ENCODE results near the gene NAALADL2. TPM values are rescaled to one million over a fixed set of nuclear protein-coding genes. Genes with fewer than 3 reads are reported as not detected.

Gene NAALADL2
- polyA plus RNA-seq, 3 donors = not detected

GRCh38 chr3:175391601-175392000 is 532.5 kb downstream of the NAALADL2 start:
- H3K4me1 ChIP-seq (ENCODE audit: control insufficient read depth in 1 of 2, insufficient read depth in 2 of 2, low read length in 2 of 2) = no peaks in the 10 kb centered on the region
- H3K27me3 ChIP-seq (ENCODE audit: control insufficient read depth in 2 of 2, insufficient read depth in 2 of 2, low read length in 2 of 2) = no peaks in the 10 kb centered on the region
- no peaks in the 10 kb centered on the region for H3K36me3 ChIP-seq (replicated peaks in 1 of 2; ENCODE audit: control insufficient read depth in 1 of 2, insufficient read depth in 2 of 2, low read length in 2 of 2)
- no peak overlapping the region for H3K9ac ChIP-seq (ENCODE audit: insufficient read depth, low read length, poor library complexity, severe bottlenecking)
- WGBS (ENCODE audit: insufficient coverage) = no CpG with 5 or more reads among the region's 1 CpG
- no peak for DNase-seq
- no peak overlapping the region for H3K4me3 ChIP-seq (replicated peaks in 1 of 3; ENCODE audit: low read depth in 2 of 3, low read length in 3 of 3)
- no peak overlapping the region for H3K4me3 Mint-ChIP-seq
- H4K20me1 ChIP-seq (ENCODE audit: insufficient read depth, low read length) = no peaks in the 10 kb centered on the region
- H3K79me2 ChIP-seq (ENCODE audit: insufficient read depth, low read length) = no peaks in the 10 kb centered on the region
- no peak overlapping the region for H3K4me2 ChIP-seq (replicated peaks; ENCODE audit: extremely low read depth, low read length, poor library complexity, severe bottlenecking)
- TF ChIP-seq CTCF (IDR thresholded peaks at IDR 0.05) = no peak
- no peaks in the 10 kb centered on the region for H3K4me1 Mint-ChIP-seq
- H2AFZ ChIP-seq (ENCODE audit: insufficient read depth, low read depth, low read length, poor library complexity, severe bottlenecking) = no peak overlapping the region
- no peak overlapping the region for H3K27ac ChIP-seq (ENCODE audit: low read depth in 1 of 2, low read length in 2 of 2)
- H3K9me3 Mint-ChIP-seq = peaks cover under 1 to 4% (median 3%) of the 10 kb centered on the region in 7 donors
- no peaks in the 10 kb centered on the region for H3K36me3 Mint-ChIP-seq
- H3K27ac Mint-ChIP-seq = no peak overlapping the region
- intact Hi-C loops (cut with micrococcal nuclease) = no loop called here
- no peaks in the 10 kb centered on the region for H3K27me3 Mint-ChIP-seq (ENCODE audit: low read depth in 3 of 3)
- peaks cover 0 to 3% of the 10 kb centered on the region in 2 donors for H3K9me3 ChIP-seq (replicated peaks in 1 of 2; ENCODE audit: control insufficient read depth in 1 of 2, insufficient read depth in 1 of 2, low read length in 2 of 2)

DNA sequence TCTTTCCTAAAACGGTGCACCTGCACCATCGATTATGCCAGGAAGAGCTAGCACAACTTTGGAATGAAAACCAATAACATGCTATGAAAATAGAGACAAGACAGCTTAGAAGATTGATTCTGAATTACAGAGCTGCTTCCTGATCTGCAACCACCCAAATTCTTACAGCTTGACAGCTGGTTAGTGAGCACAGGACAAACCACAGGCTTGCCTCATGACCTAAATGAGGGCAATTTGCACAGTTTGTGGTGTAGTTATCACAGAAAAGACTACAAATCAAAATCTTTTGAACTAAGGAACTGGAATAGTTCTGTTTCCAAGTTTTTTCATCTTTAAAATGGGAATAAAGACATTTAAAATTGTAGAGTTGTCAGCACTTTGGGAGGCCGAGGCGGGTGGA is 533.5 kb downstream of the NAALADL2 start:
- Mint-ChIP-seq H3K9me3 (peaks cover 2 to 5% (median 3%) of the 10 kb centered on the region in 7 donors), H3K27ac (no peak overlapping the region), H3K4me3 (no peak overlapping the region), H3K4me1 (no peaks in the 10 kb centered on the region), H3K27me3 (ENCODE audit: low read depth in 3 of 3) (no peaks in the 10 kb centered on the region), H3K36me3 (no peaks in the 10 kb centered on the region)
- no peak overlapping the region for H3K9ac ChIP-seq (ENCODE audit: insufficient read depth, low read length, poor library complexity, severe bottlenecking)
- no peaks in the 10 kb centered on the region for H3K4me1 ChIP-seq (ENCODE audit: control insufficient read depth in 1 of 2, insufficient read depth in 2 of 2, low read length in 2 of 2)
- no peak for TF ChIP-seq CTCF (IDR thresholded peaks at IDR 0.05)
- H3K4me3 ChIP-seq (replicated peaks in 1 of 3; ENCODE audit: low read depth in 2 of 3, low read length in 3 of 3) = no peak overlapping the region
- H3K27me3 ChIP-seq (ENCODE audit: control insufficient read depth in 2 of 2, insufficient read depth in 2 of 2, low read length in 2 of 2) = no peaks in the 10 kb centered on the region
- no CpG with 5 or more reads among the region's 4 CpGs for WGBS (ENCODE audit: insufficient coverage)
- H2AFZ ChIP-seq (ENCODE audit: insufficient read depth, low read depth, low read length, poor library complexity, severe bottlenecking) = no peak overlapping the region
- no peaks in the 10 kb centered on the region for H3K79me2 ChIP-seq (ENCODE audit: insufficient read depth, low read length)
- intact Hi-C loops (cut with micrococcal nuclease) = no loop called here
- H3K36me3 ChIP-seq (replicated peaks in 1 of 2; ENCODE audit: control insufficient read depth in 1 of 2, insufficient read depth in 2 of 2, low read length in 2 of 2) = no peaks in the 10 kb centered on the region
- H3K9me3 ChIP-seq (replicated peaks in 1 of 2; ENCODE audit: control insufficient read depth in 1 of 2, insufficient read depth in 1 of 2, low read length in 2 of 2) = peaks cover 0 to 3% of the 10 kb centered on the region in 2 donors
- no peak overlapping the region for H3K27ac ChIP-seq (ENCODE audit: low read depth in 1 of 2, low read length in 2 of 2)
- H3K4me2 ChIP-seq (replicated peaks; ENCODE audit: extremely low read depth, low read length, poor library complexity, severe bottlenecking) = no peak overlapping the region
- no peaks in the 10 kb centered on the region for H4K20me1 ChIP-seq (ENCODE audit: insufficient read depth, low read length)
- DNase-seq = no peak

Data from CD14-positive monocyte (primary cell).